Measurements from ENCODE around the gene EHMT2. TPM values are rescaled to one million over a fixed set of nuclear protein-coding genes. Genes with fewer than 3 reads are reported as not detected.

The EHMT2 gene
- total RNA-seq, 1 experiment from 2014 or later = 65.7 TPM

DNA sequence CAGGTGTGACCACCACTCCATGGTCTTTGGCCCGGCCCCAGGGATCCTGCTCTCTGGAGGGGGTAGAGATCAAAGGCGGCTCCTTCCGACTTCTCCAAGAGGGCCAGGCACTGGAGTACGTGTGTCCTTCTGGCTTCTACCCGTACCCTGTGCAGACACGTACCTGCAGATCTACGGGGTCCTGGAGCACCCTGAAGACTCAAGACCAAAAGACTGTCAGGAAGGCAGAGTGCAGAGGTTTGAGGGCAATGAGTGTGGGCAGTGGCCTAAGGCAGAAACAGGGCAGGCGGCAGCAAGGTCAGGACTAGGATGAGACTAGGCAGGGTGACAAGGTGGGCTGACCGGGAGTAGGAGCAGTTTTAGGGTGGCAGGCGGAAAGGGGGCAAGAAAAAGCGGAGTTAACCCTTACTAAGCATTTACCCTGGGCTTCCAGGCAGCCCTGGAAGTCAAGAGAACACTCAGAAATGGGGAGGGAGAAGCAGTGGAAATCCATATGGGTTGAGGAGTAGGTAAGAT lies 48.9 kb upstream of the EHMT2 start:
- Mint-ChIP-seq H3K27ac (ENCODE audit: unreplicated experiment) (peak overlapping the region; percentile 94), H3K4me3 (ENCODE audit: unreplicated experiment) (peak overlapping the region; percentile 58), H3K36me3 (ENCODE audit: insufficient read depth, unreplicated experiment) (peaks cover 27% of the 10 kb centered on the region), H3K27me3 (ENCODE audit: insufficient read depth, unreplicated experiment) (no peaks in the 10 kb centered on the region), H3K9me3 (ENCODE audit: unreplicated experiment) (no peaks in the 10 kb centered on the region), H3K4me1 (ENCODE audit: low read depth, unreplicated experiment) (peaks cover 43% of the 10 kb centered on the region)
- TF ChIP-seq, protein P1, sequence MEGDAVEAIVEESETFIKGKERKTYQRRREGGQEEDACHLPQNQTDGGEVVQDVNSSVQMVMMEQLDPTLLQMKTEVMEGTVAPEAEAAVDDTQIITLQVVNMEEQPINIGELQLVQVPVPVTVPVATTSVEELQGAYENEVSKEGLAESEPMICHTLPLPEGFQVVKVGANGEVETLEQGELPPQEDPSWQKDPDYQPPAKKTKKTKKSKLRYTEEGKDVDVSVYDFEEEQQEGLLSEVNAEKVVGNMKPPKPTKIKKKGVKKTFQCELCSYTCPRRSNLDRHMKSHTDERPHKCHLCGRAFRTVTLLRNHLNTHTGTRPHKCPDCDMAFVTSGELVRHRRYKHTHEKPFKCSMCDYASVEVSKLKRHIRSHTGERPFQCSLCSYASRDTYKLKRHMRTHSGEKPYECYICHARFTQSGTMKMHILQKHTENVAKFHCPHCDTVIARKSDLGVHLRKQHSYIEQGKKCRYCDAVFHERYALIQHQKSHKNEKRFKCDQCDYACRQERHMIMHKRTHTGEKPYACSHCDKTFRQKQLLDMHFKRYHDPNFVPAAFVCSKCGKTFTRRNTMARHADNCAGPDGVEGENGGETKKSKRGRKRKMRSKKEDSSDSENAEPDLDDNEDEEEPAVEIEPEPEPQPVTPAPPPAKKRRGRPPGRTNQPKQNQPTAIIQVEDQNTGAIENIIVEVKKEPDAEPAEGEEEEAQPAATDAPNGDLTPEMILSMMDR (IDR thresholded peaks at IDR 0.05; ENCODE audit: insufficient read depth in 1 of 2, low read depth in 1 of 2, low read length in 1 of 2, severe bottlenecking in 1 of 2, unreplicated experiment in 1 of 2) = no peak
- intact Hi-C loops (cut with micrococcal nuclease; ENCODE audit: unreplicated experiment) = no loop called here
- CTCF ChIA-PET = interaction anchor here (0.9 to 1.2 kb wide), 3 partner anchors 11 to 63 kb away, joined by 3 to 5 read pairs (median 4); partner anchors contain the start of gene SKIC2
- Histone ChIP-seq H3K27me3 (replicated peaks; ENCODE audit: control insufficient read depth, insufficient read depth, low read length) (no peaks in the 10 kb centered on the region), H3K4me3 (ENCODE audit: low read depth, low read length) (peak overlapping the region; percentile 33), H3K4me1 (peaks cover 34% of the 10 kb centered on the region), H3K9me3 (no peaks in the 10 kb centered on the region), H3K36me3 (ENCODE audit: control insufficient read depth, insufficient read depth, low read length) (peaks cover under 1% of the 10 kb centered on the region; the same call in 1 of the 2 replicates)
- POLR2A ChIA-PET = interaction anchor here (0.6 to 1.6 kb wide), 9 partner anchors 12 to 548 kb away, joined by 3 to 19 read pairs (median 5); partner anchors contain the start of genes DXO, EHMT2, GPANK1 and NELFE
- no peak for DNase-seq
- BruUV-seq (replicated peaks) = TSS peak; percentile 65

DNA sequence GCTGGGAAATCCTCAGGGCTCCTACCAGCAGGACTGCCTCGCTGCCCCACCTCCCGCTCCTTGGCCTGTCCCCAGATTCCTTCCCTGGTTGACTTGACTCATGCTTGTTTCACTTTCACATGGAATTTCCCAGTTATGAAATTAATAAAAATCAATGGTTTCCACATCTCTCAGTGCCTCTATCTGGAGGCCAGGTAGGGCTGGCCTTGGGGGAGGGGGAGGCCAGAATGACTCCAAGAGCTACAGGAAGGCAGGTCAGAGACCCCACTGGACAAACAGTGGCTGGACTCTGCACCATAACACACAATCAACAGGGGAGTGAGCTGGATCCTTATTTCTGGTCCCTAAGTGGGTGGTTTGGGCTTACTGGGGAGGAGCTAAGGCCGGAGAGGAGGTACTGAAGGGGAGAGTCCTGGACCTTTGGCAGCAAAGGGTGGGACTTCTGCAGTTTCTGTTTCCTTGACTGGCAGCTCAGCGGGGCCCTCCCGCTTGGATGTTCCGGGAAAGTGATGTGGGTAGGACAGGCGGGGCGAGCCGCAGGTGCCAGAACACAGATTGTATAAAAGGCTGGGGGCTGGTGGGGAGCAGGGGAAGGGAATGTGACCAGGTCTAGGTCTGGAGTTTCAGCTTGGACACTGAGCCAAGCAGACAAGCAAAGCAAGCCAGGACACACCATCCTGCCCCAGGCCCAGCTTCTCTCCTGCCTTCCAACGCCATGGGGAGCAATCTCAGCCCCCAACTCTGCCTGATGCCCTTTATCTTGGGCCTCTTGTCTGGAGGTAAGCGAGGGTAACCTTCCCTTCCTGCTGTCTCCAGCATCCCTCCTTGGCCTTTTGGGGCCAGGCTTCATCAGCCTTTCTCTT lies 48.2 kb upstream of the EHMT2 start, which contains the start of gene CFB:
TSS of gene CFB (plus strand) at position 589 of the 863 bp plus-strand sequence. CDS start at position 716, 127 bp downstream.
- POLR2A ChIA-PET = interaction anchor here (0.6 to 1.6 kb wide), 14 partner anchors 13 to 1305 kb away, joined by 3 to 19 read pairs (median 4); partner anchors contain the start of genes DXO, EHMT2, GPANK1 and HSPA1A
- Histone ChIP-seq H3K9me3 (no peaks in the 10 kb centered on the region), H3K4me1 (peaks cover 41% of the 10 kb centered on the region), H3K36me3 (ENCODE audit: control insufficient read depth, insufficient read depth, low read length) (no peaks in the 10 kb centered on the region), H3K4me3 (ENCODE audit: low read depth, low read length) (peak within 1 kb of the TSS; percentile 33), H3K27me3 (replicated peaks; ENCODE audit: control insufficient read depth, insufficient read depth, low read length) (no peaks in the 10 kb centered on the region)
- BruUV-seq (replicated peaks) = no TSS peak
- intact Hi-C loops (cut with micrococcal nuclease; ENCODE audit: unreplicated experiment) = loop anchor here (1.0 kb wide), 1 partner anchor 14 kb away; the partner anchor contains the start of gene SKIC2
- Mint-ChIP-seq H3K27ac (ENCODE audit: unreplicated experiment) (peak within 1 kb of the TSS; percentile 94), H3K4me3 (ENCODE audit: unreplicated experiment) (peak within 1 kb of the TSS; percentile 58), H3K4me1 (ENCODE audit: low read depth, unreplicated experiment) (peaks cover 49% of the 10 kb centered on the region), H3K27me3 (ENCODE audit: insufficient read depth, unreplicated experiment) (no peaks in the 10 kb centered on the region), H3K9me3 (ENCODE audit: unreplicated experiment) (no peaks in the 10 kb centered on the region), H3K36me3 (ENCODE audit: insufficient read depth, unreplicated experiment) (peaks cover 23% of the 10 kb centered on the region)
- TF ChIP-seq, protein P1 (IDR thresholded peaks at IDR 0.05; ENCODE audit: insufficient read depth in 1 of 2, low read depth in 1 of 2, low read length in 1 of 2, severe bottlenecking in 1 of 2, unreplicated experiment in 1 of 2) = no peak
- peak; percentile 88 to 93 for DNase-seq
- CTCF ChIA-PET = interaction anchor here (0.6 to 1.2 kb wide), 7 partner anchors 12 to 1019 kb away, joined by 3 to 5 read pairs (median 3); partner anchors contain the start of genes FKBPL and SKIC2

DNA sequence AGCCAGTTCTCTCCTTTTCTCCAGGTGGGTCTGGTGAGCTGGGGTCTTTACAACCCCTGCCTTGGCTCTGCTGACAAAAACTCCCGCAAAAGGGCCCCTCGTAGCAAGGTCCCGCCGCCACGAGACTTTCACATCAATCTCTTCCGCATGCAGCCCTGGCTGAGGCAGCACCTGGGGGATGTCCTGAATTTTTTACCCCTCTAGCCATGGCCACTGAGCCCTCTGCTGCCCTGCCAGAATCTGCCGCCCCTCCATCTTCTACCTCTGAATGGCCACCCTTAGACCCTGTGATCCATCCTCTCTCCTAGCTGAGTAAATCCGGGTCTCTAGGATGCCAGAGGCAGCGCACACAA lies 47.6 kb upstream of the EHMT2 start:
- peaks cover 21% of the 10 kb centered on the region for H3K36me3 Mint-ChIP-seq (ENCODE audit: insufficient read depth, unreplicated experiment)
- H3K27me3 Mint-ChIP-seq (ENCODE audit: insufficient read depth, unreplicated experiment) = no peaks in the 10 kb centered on the region
- intact Hi-C loops (cut with micrococcal nuclease; ENCODE audit: unreplicated experiment) = loop anchor here (1.0 kb wide), 1 partner anchor 14 kb away; the partner anchor contains the start of gene SKIC2
- H3K4me1 Mint-ChIP-seq (ENCODE audit: low read depth, unreplicated experiment) = peaks cover 55% of the 10 kb centered on the region
- DNase-seq = no peak
- H3K4me3 Mint-ChIP-seq (ENCODE audit: unreplicated experiment) = peak overlapping the region; percentile 58
- ChIA-PET POLR2A (interaction anchor here (0.6 to 1.6 kb wide), 12 partner anchors 14 to 1027 kb away, joined by 3 to 19 read pairs (median 4); partner anchors contain the start of genes DXO, EHMT2, GPANK1 and HSPA1A), CTCF (interaction anchor here (0.7 to 1.2 kb wide), 5 partner anchors 13 to 185 kb away, joined by 3 to 5 read pairs (median 3); partner anchors contain the start of genes FKBPL and SKIC2)
- H3K4me3 ChIP-seq (ENCODE audit: low read depth, low read length) = no peak overlapping the region
- no peaks in the 10 kb centered on the region for H3K36me3 ChIP-seq (ENCODE audit: control insufficient read depth, insufficient read depth, low read length)
- no peaks in the 10 kb centered on the region for H3K9me3 Mint-ChIP-seq (ENCODE audit: unreplicated experiment)
- peaks cover 45% of the 10 kb centered on the region for H3K4me1 ChIP-seq
- H3K27me3 ChIP-seq (replicated peaks; ENCODE audit: control insufficient read depth, insufficient read depth, low read length) = no peaks in the 10 kb centered on the region
- TF ChIP-seq, protein P1 (IDR thresholded peaks at IDR 0.05; ENCODE audit: insufficient read depth in 1 of 2, low read depth in 1 of 2, low read length in 1 of 2, severe bottlenecking in 1 of 2, unreplicated experiment in 1 of 2) = no peak
- H3K9me3 ChIP-seq = no peaks in the 10 kb centered on the region
- BruUV-seq (replicated peaks) = no TSS peak
- peak overlapping the region; percentile 94 for H3K27ac Mint-ChIP-seq (ENCODE audit: unreplicated experiment)

Data from Caco-2 (cell line).